Stimulated activated effector memory CD8-positive, alpha-beta T cell treated with anti-CD3 and anti-CD28 coated beads, Interleukin-12 subunit alpha, Interleukin-12 subunit beta, amount 100 ng/mL, for 72 hours (primary cell): Measurements from ENCODE around the gene RGMB.
"Not testable (repeated sequence)": the region's sequence is repeated elsewhere in the genome, so short reads cannot be mapped to it uniquely, and the experiment has no call there.

Source experiments
- ATAC-seq: fragments of 150-1000 bp; cut with Tn5 transposase; 2 replicates; pipeline ENCODE4 v1.10.0; 2021
- DNase-seq, 2 donors: peaks; one replicate each; pipeline ENCODE4 v3.0.0; 2021 to 2022; ENCODE audit warnings: low spot score in 2 of 2
- H3K27ac Mint-ChIP-seq: one replicate; pipeline ENCODE4 v1.8.0; 2022; ENCODE audit warnings: mild to moderate bottlenecking, mixed read lengths
- H3K36me3 Mint-ChIP-seq: one replicate; pipeline ENCODE4 v1.8.0; 2022; ENCODE audit warnings: mild to moderate bottlenecking, mixed read lengths
- H3K4me1 Mint-ChIP-seq: one replicate; pipeline ENCODE4 v1.8.0; 2022; ENCODE audit warnings: mixed read lengths
- H3K4me3 Mint-ChIP-seq: one replicate; pipeline ENCODE4 v1.8.0; 2022; ENCODE audit warnings: mild to moderate bottlenecking, mixed read lengths
- H3K9me3 Mint-ChIP-seq: one replicate; pipeline ENCODE4 v1.8.0; 2022; ENCODE audit warnings: mixed read lengths

RGMB gene

GRCh38 chr5:98773464-98774191, at the start of gene RGMB:
TSS of gene RGMB (plus strand) at chr5:98773663. CDS start at chr5:98774071, 408 bp downstream.
- ATAC-seq (peak; percentile 93), DNase-seq (peak; percentile 66 to 85)
- Mint-ChIP-seq H3K36me3 (peaks cover 7% of the 10 kb centered on the region), H3K9me3 (no peaks in the 10 kb centered on the region), H3K4me1 (peaks cover 48% of the 10 kb centered on the region), H3K27ac (peak within 1 kb of the TSS; percentile 74), H3K4me3 (peak within 1 kb of the TSS; percentile 97)

- H3K27ac Mint-ChIP-seq: no peak overlapping the region
- ATAC-seq (no peak), DNase-seq (no peak)
- H3K9me3 Mint-ChIP-seq: no peaks in the 10 kb centered on the region
- H3K4me3 Mint-ChIP-seq: no peak overlapping the region
- no peaks in the 10 kb centered on the region for H3K4me1 Mint-ChIP-seq
- no peaks in the 10 kb centered on the region for H3K36me3 Mint-ChIP-seq
These were observed 47.2 kb upstream of the RGMB start for GRCh38 chr5:98726258-98726657.

GRCh38 chr5:98727686-98728085, 45.8 kb upstream of the RGMB start:
- Mint-ChIP-seq H3K27ac (no peak overlapping the region), H3K4me1 (no peaks in the 10 kb centered on the region), H3K36me3 (no peaks in the 10 kb centered on the region), H3K4me3 (no peak overlapping the region), H3K9me3 (no peaks in the 10 kb centered on the region)
- ATAC-seq (no peak), DNase-seq (no peak)

- Mint-ChIP-seq H3K4me3 (no peak overlapping the region), H3K27ac (no peak overlapping the region)
- ATAC-seq: no peak
These were observed 38.8 kb upstream of the RGMB start for GRCh38 chr5:98734646-98735045.

GRCh38 chr5:98735806-98736507, 37.5 kb upstream of the RGMB start:
- H3K9me3 Mint-ChIP-seq: peaks cover 4% of the 10 kb centered on the region
- H3K27ac Mint-ChIP-seq: no peak overlapping the region
- H3K4me1 Mint-ChIP-seq: no peaks in the 10 kb centered on the region
- ATAC-seq (no peak), DNase-seq (no peak)
- H3K4me3 Mint-ChIP-seq: no peak overlapping the region
- no peaks in the 10 kb centered on the region for H3K36me3 Mint-ChIP-seq

More at GRCh38 chr5:98734646-98735045, 38.8 kb upstream of the RGMB start:
- H3K36me3 Mint-ChIP-seq: no peaks in the 10 kb centered on the region
- no peak for DNase-seq
- H3K9me3 Mint-ChIP-seq: peaks cover 4% of the 10 kb centered on the region
- H3K4me1 Mint-ChIP-seq: no peaks in the 10 kb centered on the region

- ATAC-seq (no peak), DNase-seq (no peak)
- H3K27ac Mint-ChIP-seq: no peak overlapping the region
- H3K4me1 Mint-ChIP-seq: no peaks in the 10 kb centered on the region
- no peaks in the 10 kb centered on the region for H3K36me3 Mint-ChIP-seq
- peaks cover 4% of the 10 kb centered on the region for H3K9me3 Mint-ChIP-seq
- no peak overlapping the region for H3K4me3 Mint-ChIP-seq
These were observed 36.7 kb upstream of the RGMB start for GRCh38 chr5:98736753-98737152.

- not testable (repeated sequence) for H3K4me1 Mint-ChIP-seq, H3K36me3 Mint-ChIP-seq, DNase-seq, H3K9me3 Mint-ChIP-seq, H3K4me3 Mint-ChIP-seq, H3K27ac Mint-ChIP-seq, ATAC-seq
These were observed 36.0 kb upstream of the RGMB start for GRCh38 chr5:98737441-98737840.

GRCh38 chr5:98738481-98739149, 34.8 kb upstream of the RGMB start:
- ATAC-seq, H3K4me1 Mint-ChIP-seq, H3K27ac Mint-ChIP-seq, H3K36me3 Mint-ChIP-seq, DNase-seq, H3K9me3 Mint-ChIP-seq, H3K4me3 Mint-ChIP-seq: not testable (repeated sequence)

- Mint-ChIP-seq H3K27ac (no peak overlapping the region), H3K4me3 (no peak overlapping the region), H3K36me3 (no peaks in the 10 kb centered on the region), H3K4me1 (no peaks in the 10 kb centered on the region), H3K9me3 (no peaks in the 10 kb centered on the region)
- ATAC-seq: no peak
- DNase-seq: no peak
These were observed 31.5 kb upstream of the RGMB start for GRCh38 chr5:98741926-98742325.

GRCh38 chr5:98742396-98743073, 30.9 kb upstream of the RGMB start:
- Mint-ChIP-seq H3K9me3 (no peaks in the 10 kb centered on the region), H3K4me3 (no peak overlapping the region), H3K27ac (no peak overlapping the region), H3K4me1 (no peaks in the 10 kb centered on the region), H3K36me3 (no peaks in the 10 kb centered on the region)
- peak; percentile 50 for ATAC-seq
- no peak for DNase-seq

GRCh38 chr5:98748259-98748658, 25.2 kb upstream of the RGMB start:
- not testable (repeated sequence) for DNase-seq, H3K27ac Mint-ChIP-seq, H3K4me1 Mint-ChIP-seq

GRCh38 chr5:98749046-98749445, 24.4 kb upstream of the RGMB start:
- no peaks in the 10 kb centered on the region for H3K36me3 Mint-ChIP-seq
- no peak for DNase-seq
- H3K4me3 Mint-ChIP-seq: no peak overlapping the region
- no peaks in the 10 kb centered on the region for H3K4me1 Mint-ChIP-seq
- no peak overlapping the region for H3K27ac Mint-ChIP-seq
- no peaks in the 10 kb centered on the region for H3K9me3 Mint-ChIP-seq
- no peak for ATAC-seq

More at GRCh38 chr5:98748259-98748658, 25.2 kb upstream of the RGMB start:
- not testable (repeated sequence) for H3K9me3 Mint-ChIP-seq, ATAC-seq, H3K36me3 Mint-ChIP-seq, H3K4me3 Mint-ChIP-seq

GRCh38 chr5:98750693-98751092, 22.8 kb upstream of the RGMB start:
- Mint-ChIP-seq H3K27ac (no peak overlapping the region), H3K4me1 (no peaks in the 10 kb centered on the region), H3K36me3 (no peaks in the 10 kb centered on the region), H3K4me3 (no peak overlapping the region), H3K9me3 (no peaks in the 10 kb centered on the region)
- DNase-seq (no peak), ATAC-seq (no peak)

GRCh38 chr5:98752331-98752730, 21.1 kb upstream of the RGMB start:
- ATAC-seq, H3K36me3 Mint-ChIP-seq, DNase-seq: not testable (repeated sequence)

GRCh38 chr5:98752801-98753200, 20.7 kb upstream of the RGMB start:
- H3K27ac Mint-ChIP-seq, H3K36me3 Mint-ChIP-seq, DNase-seq: not testable (repeated sequence)

More at GRCh38 chr5:98752331-98752730, 21.1 kb upstream of the RGMB start:
- not testable (repeated sequence) for H3K9me3 Mint-ChIP-seq, H3K27ac Mint-ChIP-seq, H3K4me3 Mint-ChIP-seq, H3K4me1 Mint-ChIP-seq

More at GRCh38 chr5:98752801-98753200, 20.7 kb upstream of the RGMB start:
- not testable (repeated sequence) for H3K4me1 Mint-ChIP-seq, ATAC-seq, H3K4me3 Mint-ChIP-seq, H3K9me3 Mint-ChIP-seq
